NK-92 (cell line): Measurements from ENCODE around the gene CD99.
"Not testable (repeated sequence)": the region's sequence is repeated elsewhere in the genome, so short reads cannot be mapped to it uniquely, and the experiment has no call there.

Source experiments
- DNase-seq: peaks from one replicate; lab custom pipeline; 2025; ENCODE audit not compliant: unreplicated experiment; lab: John Stamatoyannopoulos, UW

The CD99 gene

GRCh38 chrX:2719774-2720447 lies 28.8 kb downstream of the CD99 start:
- no peak for DNase-seq

- no peak for DNase-seq
Observed at GRCh38 chrX:2723286-2723879, 32.3 kb downstream of the CD99 start.

- not testable (repeated sequence) for DNase-seq
Observed at GRCh38 chrX:2727264-2727663, 36.2 kb downstream of the CD99 start.

- DNase-seq, result no peak
Observed at GRCh38 chrX:2732076-2732475, 41.0 kb downstream of the CD99 start.

GRCh38 chrX:2732649-2733048 lies 41.6 kb downstream of the CD99 start:
- no peak for DNase-seq

- DNase-seq, result no peak
Observed at GRCh38 chrX:2733286-2733685, 42.2 kb downstream of the CD99 start.

- DNase-seq, result no peak
Observed at GRCh38 chrX:2735270-2735669, 44.2 kb downstream of the CD99 start.

GRCh38 chrX:2740672-2741071 lies 49.6 kb downstream of the CD99 start:
- no peak for DNase-seq

GRCh38 chrX:2741386-2741785 lies 50.3 kb downstream of the CD99 start:
- no peak for DNase-seq

GRCh38 chrX:2746250-2746649 lies 55.2 kb downstream of the CD99 start:
- not testable (repeated sequence) for DNase-seq

GRCh38 chrX:2748171-2748814 lies 57.2 kb downstream of the CD99 start:
- no peak for DNase-seq

GRCh38 chrX:2748815-2749188 lies 57.7 kb downstream of the CD99 start:
- no peak for DNase-seq

- DNase-seq, result no peak
Observed at GRCh38 chrX:2751291-2751690, 60.2 kb downstream of the CD99 start.

GRCh38 chrX:2751874-2752300 lies 60.8 kb downstream of the CD99 start, which contains the start of gene XG:
XG (plus strand) TSS chrX:2752040; CDS start chrX:2752275, 235 bp downstream.
- DNase-seq, result not testable (repeated sequence)

- DNase-seq, result not testable (repeated sequence)
Observed at GRCh38 chrX:2752441-2752840, 61.3 kb downstream of the CD99 start.

GRCh38 chrX:2755163-2755715 lies 64.1 kb downstream of the CD99 start:
- DNase-seq, result not testable (repeated sequence)

GRCh38 chrX:2756548-2756947 lies 65.5 kb downstream of the CD99 start:
- no peak for DNase-seq

GRCh38 chrX:2761246-2761645 lies 70.2 kb downstream of the CD99 start:
- no peak for DNase-seq

- not testable (repeated sequence) for DNase-seq
Observed at GRCh38 chrX:2762671-2763070, 71.6 kb downstream of the CD99 start.

- not testable (repeated sequence) for DNase-seq
Observed at GRCh38 chrX:2764766-2765548, 73.9 kb downstream of the CD99 start.

GRCh38 chrX:2765549-2765830 lies 74.4 kb downstream of the CD99 start:
- no peak for DNase-seq
